ENCODE data around the gene CDC16.

- TF ChIP-seq POLR2A (IDR thresholded peaks at IDR 0.05; ENCODE audit: low read depth, low read length) (no peak), POLR2AphosphoS5 (IDR thresholded peaks at IDR 0.05; ENCODE audit: low read depth, low read length) (no peak)
These were observed 6.5 kb upstream of the CDC16 start for GRCh38 chr13:114228176-114228575.

Measured in GM12892 (cell line).